IMR-90 (cell line): ENCODE results near the gene TXNRD1. TPM values are rescaled to one million over a fixed set of nuclear protein-coding genes. Genes with fewer than 3 reads are reported as not detected.

Experiments
- ATAC-seq: fragments of 200-7000 bp; cut with Tn5 transposase; 2 replicates; pipeline ENCODE4 v1.9.1; 2020; ENCODE audit warnings: low read depth, mild to moderate bottlenecking, moderate library complexity
- BruUV-seq: library from RNA; stranded (reverse); fragments of 400-500 nt; replicated peaks from 2 replicates; lab custom pipeline; 2021; lab: Mats Ljungman, UMichigan
- CTCF ChIA-PET: fragments of 300-600 bp; formaldehyde crosslinking; extraction: SDS; loops from one replicate; lab custom pipeline; 2021; ENCODE audit warnings: antibody characterized with exemption; lab: Yijun Ruan, JAX
- POLR2A ChIA-PET: fragments of 300-600 bp; sonication (Branson Sonifier 250); formaldehyde crosslinking; loops from one replicate; lab custom pipeline; 2022; ENCODE audit warnings: antibody characterized with exemption; ENCODE audit not compliant: unreplicated experiment; lab: Charles Lee
- DNase-seq: peaks from one replicate; pipeline ENCODE4 v3.0.0; 2013
- H2AFZ ChIP-seq: replicated peaks from 2 replicates; pipeline ENCODE3; 2013; ENCODE audit warnings: low read length, mild to moderate bottlenecking; ENCODE audit not compliant: poor library complexity
- H2AK5ac ChIP-seq: 2 replicates; pipeline ENCODE4 v1.6.1; 2013; ENCODE audit warnings: low read depth, low read length, inconsistent platforms
- H2AK9ac ChIP-seq: replicated peaks from 2 replicates; pipeline ENCODE3; 2013; ENCODE audit warnings: mild to moderate bottlenecking, low read depth, low read length, moderate library complexity; ENCODE audit not compliant: poor library complexity
- H2BK120ac ChIP-seq: 2 replicates; pipeline ENCODE4 v1.6.1; 2013; ENCODE audit warnings: low read depth, low read length, inconsistent platforms
- H2BK15ac ChIP-seq: 3 replicates; pipeline ENCODE4 v1.6.1; 2013; ENCODE audit warnings: low read depth, low read length, inconsistent platforms
- H2BK20ac ChIP-seq: 2 replicates; pipeline ENCODE4 v1.6.1; 2013; ENCODE audit warnings: low read depth, mild to moderate bottlenecking, inconsistent platforms, low read length, moderate library complexity
- H2BK5ac ChIP-seq: 2 replicates; pipeline ENCODE4 v1.6.1; 2013; ENCODE audit warnings: mild to moderate bottlenecking, low read depth, low read length, inconsistent platforms; ENCODE audit not compliant: poor library complexity, severe bottlenecking
- H3K14ac ChIP-seq: replicated peaks from 2 replicates; pipeline ENCODE4 v1.6.1; 2013; ENCODE audit warnings: low read depth, low read length, inconsistent platforms
- H3K18ac ChIP-seq: 2 replicates; pipeline ENCODE4 v1.6.1; 2013; ENCODE audit warnings: low read depth, low read length, control low read depth
- H3K23ac ChIP-seq: 2 replicates; pipeline ENCODE4 v1.6.1; 2013; ENCODE audit warnings: low read depth, low read length, inconsistent platforms
- H3K27ac ChIP-seq: 2 replicates; pipeline ENCODE4 v1.5.1; 2013; ENCODE audit warnings: mild to moderate bottlenecking, control low read depth, low read length; ENCODE audit not compliant: insufficient read depth
- H3K27me3 ChIP-seq: 2 replicates; pipeline ENCODE4 v1.6.1; 2013; ENCODE audit warnings: low read length; ENCODE audit not compliant: control insufficient read depth, insufficient read depth
- H3K36me3 ChIP-seq: 2 replicates; pipeline ENCODE4 v1.6.1; 2013; ENCODE audit warnings: low read length, mixed read lengths; ENCODE audit not compliant: control insufficient read depth, insufficient read depth
- H3K4ac ChIP-seq: 2 replicates; pipeline ENCODE4 v1.6.1; 2013; ENCODE audit warnings: low read depth, low read length, inconsistent platforms
- H3K4me1 ChIP-seq: 2 replicates; pipeline ENCODE4 v1.6.1; 2013; ENCODE audit warnings: low read length, mixed read lengths; ENCODE audit not compliant: control insufficient read depth, insufficient read depth
- H3K4me2 ChIP-seq: 2 replicates; pipeline ENCODE4 v1.6.1; 2013; ENCODE audit warnings: low read depth, mild to moderate bottlenecking, control low read depth, low read length, moderate library complexity
- H3K4me3 ChIP-seq: 2 replicates; pipeline ENCODE4 v1.5.1; 2013; ENCODE audit warnings: low read depth, mild to moderate bottlenecking, control low read depth, low read length, moderate library complexity; ENCODE audit not compliant: insufficient read depth
- H3K56ac ChIP-seq: 2 replicates; pipeline ENCODE4 v1.6.1; 2013; ENCODE audit warnings: low read length, inconsistent platforms; ENCODE audit not compliant: insufficient read depth; ENCODE audit errors: extremely low read depth
- H3K79me1 ChIP-seq, 2 experiments: 2 replicates each; pipeline ENCODE4 v1.6.1; 2013; ENCODE audit warnings: low read length in 2 of 2, inconsistent platforms in 1 of 2, low read depth in 1 of 2
- H3K9ac ChIP-seq: 2 replicates; pipeline ENCODE4 v1.6.1; 2013; ENCODE audit warnings: low read depth, low read length, control low read depth
- H3K9me1 ChIP-seq: 2 replicates; pipeline ENCODE4 v1.6.1; 2013; ENCODE audit warnings: low read length, inconsistent platforms; ENCODE audit not compliant: insufficient read depth
- H3K9me3 ChIP-seq: 2 replicates; pipeline ENCODE4 v1.6.1; 2013; ENCODE audit warnings: low read length; ENCODE audit not compliant: control insufficient read depth, insufficient read depth
- H4K20me1 ChIP-seq: 2 replicates; pipeline ENCODE4 v1.6.1; 2013; ENCODE audit warnings: low read length, inconsistent platforms; ENCODE audit not compliant: insufficient read depth
- H4K5ac ChIP-seq: 2 replicates; pipeline ENCODE4 v1.6.1; 2013; ENCODE audit warnings: mild to moderate bottlenecking, low read depth, low read length, control low read depth
- H4K8ac ChIP-seq, 2 experiments: 2 replicates each; pipeline ENCODE4 v1.6.1; 2013; ENCODE audit warnings: low read depth in 2 of 2, low read length in 2 of 2, control low read depth in 1 of 2, inconsistent platforms in 1 of 2
- H4K91ac ChIP-seq: 2 replicates; pipeline ENCODE4 v1.6.1; 2013; ENCODE audit warnings: low read depth, low read length, inconsistent platforms; ENCODE audit not compliant: insufficient read depth
- BHLHE40 ChIP-seq: fragments of 150-350 bp; IDR thresholded peaks from 2 replicates; pipeline ENCODE4 v1.6.1; 2016; ENCODE audit warnings: mild to moderate bottlenecking, low read depth, low read length
- CEBPB ChIP-seq: IDR thresholded peaks from 2 replicates; pipeline ENCODE4 v1.6.1; 2012; ENCODE audit warnings: low read depth, low read length, improper control_type of control experiment
- MAFK ChIP-seq: IDR thresholded peaks from 2 replicates; pipeline ENCODE4 v1.6.1; 2012; ENCODE audit warnings: low read depth, low read length, improper control_type of control experiment
- RCOR1 ChIP-seq: IDR thresholded peaks from 2 replicates; pipeline ENCODE4 v1.6.1; 2012; ENCODE audit warnings: mild to moderate bottlenecking, low read length, improper control_type of control experiment; ENCODE audit not compliant: insufficient replicate concordance
- WGBS, 2 experiments: methylation state at CpG; one replicate each; pipeline versions ENCODE4 v1.1.5 to v1.1.7; 2013; ENCODE audit warnings: missing lambda C conversion rate in 2 of 2; ENCODE audit not compliant: insufficient read length in 1 of 2; ENCODE audit errors: extremely low coverage in 2 of 2; 5-methylcytosine and 5-hydroxymethylcytosine counted together
- dilution Hi-C: fragments of 300-500 bp; cut with HindIII; formaldehyde crosslinking; loops from one replicate; pipeline ENCODE4 v1.14.3; 2018; ENCODE audit warnings: low sequenced_read_pairs; ENCODE audit not compliant: unreplicated experiment
- in situ Hi-C: fragments of 300-500 bp; cut with MboI; formaldehyde crosslinking; loops from 3 replicates; pipeline ENCODE4 v1.14.3; 2019; ENCODE audit warnings: low sequenced_read_pairs, inconsistent platforms, mixed read lengths
- intact Hi-C: fragments of 100-400 bp; cut with micrococcal nuclease; formaldehyde crosslinking; loops from 2 replicates; pipeline ENCODE4 v1.10.0; 2022
- polyA plus RNA-seq, 3 experiments: library from polyadenylated mRNA; depleted of rRNA; stranded (reverse); fragments of >200 nt; gene quantifications; 2 replicates each; pipeline ENCODE4 v1.2.3, GENCODE V29; 2012; ENCODE audit warnings: low replicate concordance in 1 of 3
- total RNA-seq: library from RNA; depleted of rRNA; stranded (reverse); fragments of >200 nt; gene quantifications from 2 replicates; pipeline ENCODE4 v1.2.3, GENCODE V29; 2012
- TF ChIP-seq, protein P1 (sequence below): conservative IDR thresholded peaks from 2 replicates; pipeline ENCODE4 v1.5.1; 2012; ENCODE audit warnings: mild to moderate bottlenecking, low read depth, low read length, improper control_type of control experiment

Gene TXNRD1
- total and polyA plus RNA-seq, 2 of the 4 experiments (the other 2 are of a cell fraction): 379 to 582 TPM

DNA sequence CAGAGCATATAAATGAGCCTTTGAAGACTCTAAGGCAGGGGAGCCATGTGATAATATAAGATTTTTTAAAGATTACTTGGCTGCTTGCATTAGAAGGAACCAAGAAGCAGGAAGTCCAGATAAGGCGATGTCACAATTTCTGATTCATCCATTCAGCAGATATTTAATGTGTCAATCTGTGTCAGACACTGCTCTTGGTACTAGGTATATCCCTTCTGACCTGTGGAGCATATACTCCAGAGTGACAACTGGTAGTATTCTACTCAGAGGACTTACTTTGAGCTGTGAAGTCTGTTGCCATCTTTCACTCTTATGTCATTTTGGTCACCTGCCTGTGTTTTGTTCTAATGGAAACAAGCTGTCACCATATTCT is 98.6 kb downstream of the TXNRD1 start:
- Histone ChIP-seq H4K5ac (no peak overlapping the region), H2BK5ac (peak overlapping the region; percentile 72), H3K9me3 (no peaks in the 10 kb centered on the region), H2AK5ac (no peak overlapping the region), H3K4me2 (peak overlapping the region; percentile 19; the same call in 1 of the 2 replicates), H3K36me3 (peaks cover 60% of the 10 kb centered on the region), H3K4me1 (peaks cover 16% of the 10 kb centered on the region), H3K4me3 (no peak overlapping the region), H3K4ac (no peak overlapping the region), H4K8ac (no peak overlapping the region), H2AFZ (no peak overlapping the region), H3K9ac (peak overlapping the region; percentile 15; the same call in 1 of the 2 replicates), H3K9me1 (peaks cover 12% of the 10 kb centered on the region), H4K20me1 (peaks cover 87% of the 10 kb centered on the region), H4K91ac (no peak overlapping the region), H3K27ac (no peak overlapping the region), H2AK9ac (no peak overlapping the region), H3K23ac (no peak overlapping the region; the same call in 1 of the 2 replicates), H2BK120ac (no peak overlapping the region), H3K79me1 (peaks cover 26 to 64% of the 10 kb centered on the region in 2 experiments), H3K18ac (no peak overlapping the region), H3K56ac (no peak overlapping the region), H2BK20ac (no peak overlapping the region), H2BK15ac (no peak overlapping the region), H3K27me3 (no peaks in the 10 kb centered on the region), H3K14ac (no peak overlapping the region)
- CTCF ChIA-PET: no interaction called here
- ATAC-seq (no peak), DNase-seq (peak; percentile 51)
- WGBS, 2 experiments: 100% methylated on average over 1 of the region's 1 CpG; no CpG with 5 or more reads in 1 of the 2 experiments
- intact Hi-C loops: no loop called here
- BruUV-seq: no TSS peak
- in situ Hi-C loops: no loop called here
- dilution Hi-C loops: no loop called here
- TF ChIP-seq BHLHE40 (no peak), RCOR1 (no peak), CEBPB (peak; percentile 61; the same call in 1 of the 2 replicates), MAFK (0 out of 2 replicates have a peak, but pooled peaks have one; percentile 18)
- TF ChIP-seq, protein P1, sequence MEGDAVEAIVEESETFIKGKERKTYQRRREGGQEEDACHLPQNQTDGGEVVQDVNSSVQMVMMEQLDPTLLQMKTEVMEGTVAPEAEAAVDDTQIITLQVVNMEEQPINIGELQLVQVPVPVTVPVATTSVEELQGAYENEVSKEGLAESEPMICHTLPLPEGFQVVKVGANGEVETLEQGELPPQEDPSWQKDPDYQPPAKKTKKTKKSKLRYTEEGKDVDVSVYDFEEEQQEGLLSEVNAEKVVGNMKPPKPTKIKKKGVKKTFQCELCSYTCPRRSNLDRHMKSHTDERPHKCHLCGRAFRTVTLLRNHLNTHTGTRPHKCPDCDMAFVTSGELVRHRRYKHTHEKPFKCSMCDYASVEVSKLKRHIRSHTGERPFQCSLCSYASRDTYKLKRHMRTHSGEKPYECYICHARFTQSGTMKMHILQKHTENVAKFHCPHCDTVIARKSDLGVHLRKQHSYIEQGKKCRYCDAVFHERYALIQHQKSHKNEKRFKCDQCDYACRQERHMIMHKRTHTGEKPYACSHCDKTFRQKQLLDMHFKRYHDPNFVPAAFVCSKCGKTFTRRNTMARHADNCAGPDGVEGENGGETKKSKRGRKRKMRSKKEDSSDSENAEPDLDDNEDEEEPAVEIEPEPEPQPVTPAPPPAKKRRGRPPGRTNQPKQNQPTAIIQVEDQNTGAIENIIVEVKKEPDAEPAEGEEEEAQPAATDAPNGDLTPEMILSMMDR: no peak
- POLR2A ChIA-PET: no interaction called here
